Measurements from ENCODE around the gene FSIP1. TPM values are rescaled to one million over a fixed set of nuclear protein-coding genes. Genes with fewer than 3 reads are reported as not detected.

The FSIP1 gene
- total and polyA plus RNA-seq, 9 of the 15 experiments (the other 6 are each of a cell fraction or from before 2014, with no cell fraction given): 0.07 to 0.51 (median 0.29) TPM

GRCh38 chr15:39784638-39785037, 2.0 kb upstream of the FSIP1 start:
- WGBS (ENCODE audit: insufficient coverage, low coverage, missing lambda C conversion rate): 83% methylated on average over 2 of the region's 2 CpGs
- DNase-seq (ENCODE audit: extremely low read depth in 1 of 4, low spot score in 3 of 4) (no peak), FAIRE-seq (no peak), ATAC-seq (no peak)
- Histone ChIP-seq H3K79me2 (ENCODE audit: control insufficient read depth, insufficient read depth, low read length) (peaks cover 13% of the 10 kb centered on the region), H3K9me1 (ENCODE audit: control insufficient read depth, insufficient read depth, low read length) (no peaks in the 10 kb centered on the region), H3K27me3 (ENCODE audit: control insufficient read depth in 2 of 2, insufficient read depth in 2 of 2, low read length in 2 of 2) (no peaks in the 10 kb centered on the region), H3K4me2 (ENCODE audit: insufficient read depth, low read length) (no peak overlapping the region), H3K4me1 (replicated peaks in 1 of 2; ENCODE audit: control insufficient read depth in 2 of 2, insufficient read depth in 2 of 2, low read length in 2 of 2) (peaks cover 0 to 8% of the 10 kb centered on the region in 2 experiments; a peak in 3 of 5 replicates), H3K9me3 (replicated peaks; ENCODE audit: control insufficient read depth, insufficient read depth, low read depth, low read length) (no peaks in the 10 kb centered on the region; the same call in 1 of the 2 replicates), H2AFZ (ENCODE audit: low read depth, low read length) (no peak overlapping the region), H3K27ac (ENCODE audit: extremely low read depth, low read depth, low read length) (no peak overlapping the region), H3K9ac (ENCODE audit: insufficient read depth in 1 of 2, low read depth in 2 of 2, low read length in 2 of 2) (no peak overlapping the region), H3K36me3 (ENCODE audit: control insufficient read depth, insufficient read depth, low read length) (no peaks in the 10 kb centered on the region), H3K4me3 (no peak overlapping the region), H4K20me1 (replicated peaks; ENCODE audit: control insufficient read depth, insufficient read depth, low read length) (no peaks in the 10 kb centered on the region)
- intact Hi-C loops (cut with micrococcal nuclease) (loop anchor here (5.0 kb wide), 4 partner anchors 143 to 488 kb away; no protein-coding TSS in a partner anchor), in situ Hi-C loops (cut with MboI) (loop anchor here (5.0 to 25.0 kb wide), 2 partner anchors 138 to 228 kb away; partner anchors contain the start of gene GPR176)
- POLR2A ChIA-PET: no interaction called here
- CTCF ChIA-PET (ENCODE audit: low intra/inter-chr PET ratio): no interaction called here
- no TSS peak for BruUV-seq (replicated peaks)
- no peak for TF ChIP-seq ZNF318 (IDR thresholded peaks at IDR 0.05; ENCODE audit: borderline replicate concordance in 1 of 2, low read depth in 1 of 2)
- no peak for TF ChIP-seq MYNN (IDR thresholded peaks at IDR 0.05)
- TF ChIP-seq MYNN (CRISPR knock-in tag; IDR thresholded peaks at IDR 0.05): no peak
- TF ChIP-seq RBM34 (IDR thresholded peaks at IDR 0.05; ENCODE audit: borderline replicate concordance, insufficient read depth, low read length): no peak
- TF ChIP-seq BCLAF1 (IDR thresholded peaks at IDR 0.05; ENCODE audit: borderline replicate concordance in 1 of 2, control insufficient read depth in 1 of 2, low read depth in 2 of 2, low read length in 1 of 2): no peak
- no peak for TF ChIP-seq ASH1L (IDR thresholded peaks at IDR 0.05; ENCODE audit: borderline replicate concordance, low read depth, partially characterized antibody)
- no peak for TF ChIP-seq ZNF140 (CRISPR knock-in tag; IDR thresholded peaks at IDR 0.05)
- no peak for TF ChIP-seq TRIM24 (IDR thresholded peaks at IDR 0.05)
- no peak for TF ChIP-seq GTF2B (IDR thresholded peaks at IDR 0.05; ENCODE audit: extremely low read depth, insufficient read length)
- no peak for TF ChIP-seq ZNF57 (CRISPR knock-in tag; IDR thresholded peaks at IDR 0.05)
- no peak for TF ChIP-seq MAFG (tag; conservative IDR thresholded peaks at IDR 0.05)

Data from K562 (cell line).